ENCODE measurements around the gene ANKRD13D. TPM values are rescaled to one million over a fixed set of nuclear protein-coding genes. Genes with fewer than 3 reads are reported as not detected.

ANKRD13D gene
- total and polyA plus RNA-seq, 11 donors: 7.6 to 43.6 (median 12.8) TPM

- H3K36me3 ChIP-seq: peaks cover 0 to 24% (median 2%) of the 10 kb centered on the region in 9 donors
- ATAC-seq: no peak
- DNase-seq: peak in 4 of 5 donors; percentile 43 to 67 (median 56)
- H3K4me3 ChIP-seq: peak overlapping the region in 11 of 12 donors; percentile 12 to 99 (median 37)
- H3K9me3 ChIP-seq: no peaks in the 10 kb centered on the region
- H3K4me1 ChIP-seq: peaks cover 45 to 84% (median 80%) of the 10 kb centered on the region in 12 donors
- intact Hi-C loops (cut with DNase I): loop anchor here in 4 of 10 donors (2.0 to 5.0 kb wide), 4 partner anchors 19 to 118 kb away; partner anchors contain the start of genes ANKRD13D (in 1 of the 4) and SSH3 (in 1 of the 4)
- no peaks in the 10 kb centered on the region for H3K27me3 ChIP-seq
- H3K27ac ChIP-seq: peak overlapping the region; percentile 60 to 100 (median 85)
- WGBS, 4 donors: 30 to 35% (median 33%) methylated on average over 12 to 15 of the region's 15 CpGs
- no peak for TF ChIP-seq POLR2A (IDR thresholded peaks at IDR 0.05)
- TF ChIP-seq, protein P1, sequence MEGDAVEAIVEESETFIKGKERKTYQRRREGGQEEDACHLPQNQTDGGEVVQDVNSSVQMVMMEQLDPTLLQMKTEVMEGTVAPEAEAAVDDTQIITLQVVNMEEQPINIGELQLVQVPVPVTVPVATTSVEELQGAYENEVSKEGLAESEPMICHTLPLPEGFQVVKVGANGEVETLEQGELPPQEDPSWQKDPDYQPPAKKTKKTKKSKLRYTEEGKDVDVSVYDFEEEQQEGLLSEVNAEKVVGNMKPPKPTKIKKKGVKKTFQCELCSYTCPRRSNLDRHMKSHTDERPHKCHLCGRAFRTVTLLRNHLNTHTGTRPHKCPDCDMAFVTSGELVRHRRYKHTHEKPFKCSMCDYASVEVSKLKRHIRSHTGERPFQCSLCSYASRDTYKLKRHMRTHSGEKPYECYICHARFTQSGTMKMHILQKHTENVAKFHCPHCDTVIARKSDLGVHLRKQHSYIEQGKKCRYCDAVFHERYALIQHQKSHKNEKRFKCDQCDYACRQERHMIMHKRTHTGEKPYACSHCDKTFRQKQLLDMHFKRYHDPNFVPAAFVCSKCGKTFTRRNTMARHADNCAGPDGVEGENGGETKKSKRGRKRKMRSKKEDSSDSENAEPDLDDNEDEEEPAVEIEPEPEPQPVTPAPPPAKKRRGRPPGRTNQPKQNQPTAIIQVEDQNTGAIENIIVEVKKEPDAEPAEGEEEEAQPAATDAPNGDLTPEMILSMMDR (IDR thresholded peaks at IDR 0.05): no peak
Measured at GRCh38 chr11:67269401-67270255, 19.5 kb upstream of the ANKRD13D start.

GRCh38 chr11:67270256-67271204 lies 18.6 kb upstream of the ANKRD13D start:
- no peak for TF ChIP-seq POLR2A (IDR thresholded peaks at IDR 0.05)
- TF ChIP-seq, protein P1 (IDR thresholded peaks at IDR 0.05): no peak
- H3K27ac ChIP-seq: peak overlapping the region; percentile 60 to 100 (median 85)
- peak; percentile 68 to 85 (median 75) for DNase-seq

DNA sequence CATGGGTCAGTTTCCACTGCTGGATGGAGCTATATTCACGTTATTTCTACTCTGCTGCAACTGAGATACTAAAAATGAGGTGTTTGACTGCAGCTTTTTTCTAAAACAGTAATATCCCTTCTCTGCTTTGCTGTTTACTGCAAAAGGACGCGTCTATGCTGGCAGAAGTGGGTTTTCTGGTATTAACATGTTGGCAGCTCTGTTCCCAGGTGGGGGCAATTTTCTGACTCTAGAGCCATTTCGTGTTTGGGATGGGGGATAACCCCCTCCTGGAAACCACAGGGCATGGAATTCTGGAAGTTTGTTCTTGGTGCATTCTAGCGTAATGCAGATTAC lies 17.9 kb upstream of the ANKRD13D start:
- Histone ChIP-seq H3K4me3 (peak overlapping the region in 6 of 12 donors; percentile 29 to 99 (median 96)), H3K9me3 (no peaks in the 10 kb centered on the region), H3K27ac (peak overlapping the region in 10 of 12 donors; percentile 78 to 100 (median 90)), H3K27me3 (no peaks in the 10 kb centered on the region), H3K4me1 (peaks cover 50 to 94% (median 90%) of the 10 kb centered on the region in 12 donors), H3K36me3 (peaks cover 0 to 29% (median 2%) of the 10 kb centered on the region in 9 donors)
- TF ChIP-seq, protein P1 (IDR thresholded peaks at IDR 0.05): no peak
- TF ChIP-seq POLR2A (IDR thresholded peaks at IDR 0.05): no peak
- ATAC-seq (no peak), DNase-seq (peak in 1 of 5 donors; percentile 6)
- WGBS, 4 donors: 68 to 76% (median 72%) methylated on average over 5 of the region's 5 CpGs
- intact Hi-C loops (cut with DNase I): loop anchor here in 1 of 10 donors (2.0 kb wide), 1 partner anchor 18 kb away; the partner anchor contains the start of gene ANKRD13D

More at GRCh38 chr11:67270256-67271204, 18.6 kb upstream of the ANKRD13D start:
- H3K4me3 ChIP-seq: peak overlapping the region in 11 of 12 donors; percentile 12 to 99 (median 37)
- H3K36me3 ChIP-seq: peaks cover 0 to 26% (median 2%) of the 10 kb centered on the region in 9 donors
- H3K9me3 ChIP-seq: no peaks in the 10 kb centered on the region
- peak in 3 of 4 donors; percentile 3 to 31 (median 11) for ATAC-seq
- no peaks in the 10 kb centered on the region for H3K27me3 ChIP-seq
- intact Hi-C loops (cut with DNase I): loop anchor here in 1 of 10 donors (2.0 kb wide), 1 partner anchor 18 kb away; the partner anchor contains the start of gene ANKRD13D
- peaks cover 45 to 93% (median 89%) of the 10 kb centered on the region in 12 donors for H3K4me1 ChIP-seq
- WGBS, 4 donors: 39 to 46% (median 43%) methylated on average over 28 of the region's 28 CpGs

Data from heart left ventricle (tissue), 16 donors.